ENCODE measurements around the gene AKT2.

DNA sequence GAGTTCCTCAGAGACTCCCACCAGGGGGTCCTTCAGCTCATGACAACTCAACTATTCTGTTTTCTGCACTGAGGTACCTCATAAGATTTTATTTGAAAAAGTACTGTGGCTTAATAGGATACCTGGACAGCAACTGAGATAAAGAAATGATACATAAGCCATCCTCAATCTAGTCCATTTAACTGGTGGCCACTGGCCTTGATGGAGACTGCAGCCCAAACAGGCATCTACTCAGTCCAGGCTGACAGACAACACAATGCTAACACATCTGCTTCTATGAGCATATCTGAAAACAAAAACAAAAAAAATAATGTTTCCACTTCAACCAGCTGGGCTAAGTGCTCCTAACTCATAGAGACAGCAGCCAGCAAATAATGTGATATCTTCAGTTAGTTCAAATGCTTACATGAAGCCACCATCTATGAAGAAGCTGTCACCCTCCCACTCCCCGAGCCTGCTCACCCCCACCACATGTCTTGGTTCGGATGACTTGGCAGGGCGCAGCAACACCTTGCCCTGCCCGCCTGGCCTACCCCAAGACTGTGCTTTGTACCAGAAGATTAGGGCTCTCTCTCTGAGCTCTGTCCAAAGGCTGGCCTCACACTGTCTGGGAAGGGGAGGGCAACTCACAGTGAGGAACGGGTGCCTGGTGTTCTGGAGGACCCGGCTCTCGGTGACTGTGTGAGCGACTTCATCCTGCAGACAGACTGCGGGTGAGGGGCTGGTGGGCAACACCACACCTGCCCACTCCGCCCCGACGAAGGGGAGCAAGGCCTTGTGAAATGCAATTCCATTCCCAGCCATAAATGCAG, 45.5 kb downstream of the AKT2 start:
- TF ChIP-seq, protein P1, sequence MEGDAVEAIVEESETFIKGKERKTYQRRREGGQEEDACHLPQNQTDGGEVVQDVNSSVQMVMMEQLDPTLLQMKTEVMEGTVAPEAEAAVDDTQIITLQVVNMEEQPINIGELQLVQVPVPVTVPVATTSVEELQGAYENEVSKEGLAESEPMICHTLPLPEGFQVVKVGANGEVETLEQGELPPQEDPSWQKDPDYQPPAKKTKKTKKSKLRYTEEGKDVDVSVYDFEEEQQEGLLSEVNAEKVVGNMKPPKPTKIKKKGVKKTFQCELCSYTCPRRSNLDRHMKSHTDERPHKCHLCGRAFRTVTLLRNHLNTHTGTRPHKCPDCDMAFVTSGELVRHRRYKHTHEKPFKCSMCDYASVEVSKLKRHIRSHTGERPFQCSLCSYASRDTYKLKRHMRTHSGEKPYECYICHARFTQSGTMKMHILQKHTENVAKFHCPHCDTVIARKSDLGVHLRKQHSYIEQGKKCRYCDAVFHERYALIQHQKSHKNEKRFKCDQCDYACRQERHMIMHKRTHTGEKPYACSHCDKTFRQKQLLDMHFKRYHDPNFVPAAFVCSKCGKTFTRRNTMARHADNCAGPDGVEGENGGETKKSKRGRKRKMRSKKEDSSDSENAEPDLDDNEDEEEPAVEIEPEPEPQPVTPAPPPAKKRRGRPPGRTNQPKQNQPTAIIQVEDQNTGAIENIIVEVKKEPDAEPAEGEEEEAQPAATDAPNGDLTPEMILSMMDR (IDR thresholded peaks at IDR 0.05): no peak
- TF ChIP-seq, protein P2, sequence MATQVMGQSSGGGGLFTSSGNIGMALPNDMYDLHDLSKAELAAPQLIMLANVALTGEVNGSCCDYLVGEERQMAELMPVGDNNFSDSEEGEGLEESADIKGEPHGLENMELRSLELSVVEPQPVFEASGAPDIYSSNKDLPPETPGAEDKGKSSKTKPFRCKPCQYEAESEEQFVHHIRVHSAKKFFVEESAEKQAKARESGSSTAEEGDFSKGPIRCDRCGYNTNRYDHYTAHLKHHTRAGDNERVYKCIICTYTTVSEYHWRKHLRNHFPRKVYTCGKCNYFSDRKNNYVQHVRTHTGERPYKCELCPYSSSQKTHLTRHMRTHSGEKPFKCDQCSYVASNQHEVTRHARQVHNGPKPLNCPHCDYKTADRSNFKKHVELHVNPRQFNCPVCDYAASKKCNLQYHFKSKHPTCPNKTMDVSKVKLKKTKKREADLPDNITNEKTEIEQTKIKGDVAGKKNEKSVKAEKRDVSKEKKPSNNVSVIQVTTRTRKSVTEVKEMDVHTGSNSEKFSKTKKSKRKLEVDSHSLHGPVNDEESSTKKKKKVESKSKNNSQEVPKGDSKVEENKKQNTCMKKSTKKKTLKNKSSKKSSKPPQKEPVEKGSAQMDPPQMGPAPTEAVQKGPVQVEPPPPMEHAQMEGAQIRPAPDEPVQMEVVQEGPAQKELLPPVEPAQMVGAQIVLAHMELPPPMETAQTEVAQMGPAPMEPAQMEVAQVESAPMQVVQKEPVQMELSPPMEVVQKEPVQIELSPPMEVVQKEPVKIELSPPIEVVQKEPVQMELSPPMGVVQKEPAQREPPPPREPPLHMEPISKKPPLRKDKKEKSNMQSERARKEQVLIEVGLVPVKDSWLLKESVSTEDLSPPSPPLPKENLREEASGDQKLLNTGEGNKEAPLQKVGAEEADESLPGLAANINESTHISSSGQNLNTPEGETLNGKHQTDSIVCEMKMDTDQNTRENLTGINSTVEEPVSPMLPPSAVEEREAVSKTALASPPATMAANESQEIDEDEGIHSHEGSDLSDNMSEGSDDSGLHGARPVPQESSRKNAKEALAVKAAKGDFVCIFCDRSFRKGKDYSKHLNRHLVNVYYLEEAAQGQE (IDR thresholded peaks at IDR 0.05; ENCODE audit: insufficient read depth in 1 of 2, low read depth in 2 of 2, low read length in 1 of 2): no peak
- no peak for TF ChIP-seq POLR2AphosphoS5 (IDR thresholded peaks at IDR 0.05; ENCODE audit: low read depth, low read length)

Measured in Panc1 (cell line).